ENCODE data around the gene CYP24A1. TPM values are rescaled to one million over a fixed set of nuclear protein-coding genes. Genes with fewer than 3 reads are reported as not detected.

The CYP24A1 gene
- total RNA-seq, 2 donors from 2014 or later, result 0.13 TPM; not detected in 1

GRCh38 chr20:54123587-54124180, 50.1 kb downstream of the CYP24A1 start:
- Mint-ChIP-seq H3K36me3 (ENCODE audit: low read depth) (no peaks in the 10 kb centered on the region), H3K4me1 (peaks cover 36% of the 10 kb centered on the region), H3K9me3 (no peaks in the 10 kb centered on the region), H3K27ac (peak overlapping the region; percentile 100), H3K4me3 (peak overlapping the region; percentile 40), H3K27me3 (ENCODE audit: insufficient read depth) (no peaks in the 10 kb centered on the region)
- Histone ChIP-seq H3K9me3 (ENCODE audit: control insufficient read depth, low read length) (peaks cover 8% of the 10 kb centered on the region), H3K36me3 (ENCODE audit: control insufficient read depth, insufficient read depth, low read length) (no peaks in the 10 kb centered on the region), H3K9ac (ENCODE audit: extremely low read depth, low read length, poor library complexity, severe bottlenecking) (peak overlapping the region; percentile 64), H3K4me3 (ENCODE audit: low read length) (peak overlapping the region; percentile 59), H3K27ac (ENCODE audit: low read depth, low read length) (peak overlapping the region; percentile 37), H3K4me1 (ENCODE audit: control insufficient read depth, insufficient read depth, low read length) (peaks cover 11% of the 10 kb centered on the region), H3K27me3 (ENCODE audit: control insufficient read depth, insufficient read depth, low read length, poor library complexity, severe bottlenecking) (no peaks in the 10 kb centered on the region)
- peak; percentile 97 for DNase-seq
- 39 to 44% methylated on average over 10 to 11 of the region's 11 CpGs for WGBS, 2 experiments (ENCODE audit: insufficient coverage in 1 of 2, insufficient read length in 1 of 2)
- no peak for TF ChIP-seq CTCF (conservative IDR thresholded peaks at IDR 0.05)

GRCh38 chr20:54122681-54123586, 50.9 kb downstream of the CYP24A1 start:
- peak overlapping the region; percentile 64 for H3K9ac ChIP-seq (ENCODE audit: extremely low read depth, low read length, poor library complexity, severe bottlenecking)
- TF ChIP-seq CTCF (conservative IDR thresholded peaks at IDR 0.05), result no peak
- peak overlapping the region; percentile 40 for H3K4me3 Mint-ChIP-seq
- H3K27me3 Mint-ChIP-seq (ENCODE audit: insufficient read depth), result no peaks in the 10 kb centered on the region
- no peaks in the 10 kb centered on the region for H3K9me3 Mint-ChIP-seq
- DNase-seq, result peak; percentile 52
- peaks cover 8% of the 10 kb centered on the region for H3K9me3 ChIP-seq (ENCODE audit: control insufficient read depth, low read length)
- peaks cover 30% of the 10 kb centered on the region for H3K4me1 Mint-ChIP-seq
- no peak overlapping the region for H3K4me3 ChIP-seq (ENCODE audit: low read length)
- no peaks in the 10 kb centered on the region for H3K36me3 ChIP-seq (ENCODE audit: control insufficient read depth, insufficient read depth, low read length)
- H3K4me1 ChIP-seq (ENCODE audit: control insufficient read depth, insufficient read depth, low read length), result peaks cover 11% of the 10 kb centered on the region
- H3K27ac Mint-ChIP-seq, result peak overlapping the region; percentile 100
- no peaks in the 10 kb centered on the region for H3K27me3 ChIP-seq (ENCODE audit: control insufficient read depth, insufficient read depth, low read length, poor library complexity, severe bottlenecking)
- no peaks in the 10 kb centered on the region for H3K36me3 Mint-ChIP-seq (ENCODE audit: low read depth)
- WGBS, 2 experiments (ENCODE audit: insufficient coverage in 1 of 2, insufficient read length in 1 of 2), result 88 to 96% methylated on average over 8 to 10 of the region's 10 CpGs
- H3K27ac ChIP-seq (ENCODE audit: low read depth, low read length), result peak overlapping the region; percentile 37

DNA sequence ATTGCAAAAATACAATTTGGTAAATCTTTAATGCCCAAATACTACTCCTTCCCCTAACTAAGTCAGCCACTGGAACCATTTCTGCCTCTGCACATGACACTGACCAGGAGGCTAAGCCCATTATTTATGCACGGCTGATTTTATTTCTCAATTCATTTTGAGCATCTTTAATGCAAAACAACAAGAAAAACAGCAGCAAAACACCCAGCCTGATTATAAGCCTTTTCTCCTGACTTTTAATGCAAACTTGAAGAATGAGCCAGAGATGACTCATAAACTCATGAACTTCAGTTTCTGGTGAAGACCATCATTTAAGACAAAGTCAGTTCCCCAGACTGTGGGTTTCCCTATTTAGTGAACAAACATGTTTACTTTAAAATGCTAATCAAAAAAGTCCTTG, 51.6 kb downstream of the CYP24A1 start:
- peaks cover 25% of the 10 kb centered on the region for H3K4me1 Mint-ChIP-seq
- Histone ChIP-seq H3K36me3 (ENCODE audit: control insufficient read depth, insufficient read depth, low read length) (no peaks in the 10 kb centered on the region), H3K27me3 (ENCODE audit: control insufficient read depth, insufficient read depth, low read length, poor library complexity, severe bottlenecking) (no peaks in the 10 kb centered on the region), H3K27ac (ENCODE audit: low read depth, low read length) (no peak overlapping the region), H3K9ac (ENCODE audit: extremely low read depth, low read length, poor library complexity, severe bottlenecking) (no peak overlapping the region), H3K9me3 (ENCODE audit: control insufficient read depth, low read length) (peaks cover 8% of the 10 kb centered on the region), H3K4me1 (ENCODE audit: control insufficient read depth, insufficient read depth, low read length) (peaks cover 11% of the 10 kb centered on the region), H3K4me3 (ENCODE audit: low read length) (no peak overlapping the region)
- H3K36me3 Mint-ChIP-seq (ENCODE audit: low read depth), result no peaks in the 10 kb centered on the region
- H3K27me3 Mint-ChIP-seq (ENCODE audit: insufficient read depth), result no peaks in the 10 kb centered on the region
- no peaks in the 10 kb centered on the region for H3K9me3 Mint-ChIP-seq
- WGBS, 2 experiments (ENCODE audit: insufficient coverage in 1 of 2, insufficient read length in 1 of 2), result 89% methylated on average over 1 of the region's 1 CpG; no CpG with 5 or more reads in 1 of the 2 experiments
- TF ChIP-seq CTCF (conservative IDR thresholded peaks at IDR 0.05), result no peak
- no peak for DNase-seq
- H3K27ac Mint-ChIP-seq, result peak overlapping the region; percentile 59
- no peak overlapping the region for H3K4me3 Mint-ChIP-seq
